K562 (cell line): ENCODE measurements around the gene ASIC5. TPM values are rescaled to one million over a fixed set of nuclear protein-coding genes. Genes with fewer than 3 reads are reported as not detected.

Experiments used
- ATAC-seq: fragments of 200-7000 bp; cut with Tn5 transposase; 3 replicates; pipeline ENCODE4 v1.9.1; 2020; ENCODE audit warnings: moderate library complexity
- BruUV-seq: library from RNA; stranded (reverse); fragments of 400-500 nt; replicated peaks from 2 replicates; lab custom pipeline; 2021; lab: Mats Ljungman, UMichigan
- CTCF ChIA-PET: fragments of 300-600 bp; formaldehyde crosslinking; extraction: SDS; loops from one replicate; lab custom pipeline; 2021; ENCODE audit warnings: low intra/inter-chr PET ratio; lab: Yijun Ruan, JAX
- POLR2A ChIA-PET: fragments of 300-600, 350-650 bp; sonication (Branson Sonifier 250); formaldehyde crosslinking; extraction: SDS; loops from one replicate; lab custom pipeline; 2021; ENCODE audit warnings: antibody characterized with exemption, inconsistent platforms; lab: Yijun Ruan, JAX
- DNase-seq, 4 experiments: peaks; one replicate each; pipeline versions ENCODE4 v3.0.0 to v3.0.0-alpha.2; 2011 to 2018; ENCODE audit warnings: low spot score in 3 of 4, mixed read lengths in 3 of 4; ENCODE audit errors: extremely low read depth in 1 of 4
- FAIRE-seq: peaks from 2 replicates; lab custom pipeline; 2011; peaks lifted over from hg19 to GRCh38; lab: Jason Lieb, UNC
- H2AFZ ChIP-seq: 2 replicates; pipeline ENCODE4 v1.6.0; 2011; ENCODE audit warnings: low read depth, low read length, control low read depth, inconsistent platforms
- H3K27ac ChIP-seq: fragments of 200-600 bp; 3 replicates; pipeline ENCODE4 v1.8.0; 2011; ENCODE audit warnings: low read depth, mild to moderate bottlenecking, control low read depth, inconsistent platforms, low read length, moderate library complexity, mixed read lengths; ENCODE audit errors: extremely low read depth
- H3K27me3 ChIP-seq, 2 experiments: fragments of 300-600 bp in 1 of 2; 2 replicates in 1 of 2; 3 replicates in 1 of 2; pipeline versions ENCODE4 v1.6.0 to v1.8.0; 2011; ENCODE audit warnings: inconsistent platforms in 2 of 2, low read length in 2 of 2, mild to moderate bottlenecking in 1 of 2, mixed read lengths in 1 of 2, moderate library complexity in 1 of 2; ENCODE audit not compliant: control insufficient read depth in 2 of 2, insufficient read depth in 2 of 2
- H3K36me3 ChIP-seq: fragments of 300-600 bp; 3 replicates; pipeline ENCODE4 v1.8.0; 2011; ENCODE audit warnings: mild to moderate bottlenecking, low read length, inconsistent platforms; ENCODE audit not compliant: control insufficient read depth, insufficient read depth
- H3K4me1 ChIP-seq, 2 experiments: fragments of 200-600 bp in 1 of 2; replicated peaks in 1 of 2; 2 replicates in 1 of 2; 3 replicates in 1 of 2; pipeline versions ENCODE4 v1.5.1 to v1.8.0; 2011; ENCODE audit warnings: inconsistent platforms in 2 of 2, low read length in 2 of 2, mild to moderate bottlenecking in 1 of 2, mixed read lengths in 1 of 2, moderate library complexity in 1 of 2; ENCODE audit not compliant: control insufficient read depth in 2 of 2, insufficient read depth in 2 of 2
- H3K4me2 ChIP-seq: 2 replicates; pipeline ENCODE4 v1.6.1; 2011; ENCODE audit warnings: low read length, control low read depth, inconsistent platforms, mixed read lengths; ENCODE audit not compliant: insufficient read depth
- H3K4me3 ChIP-seq: fragments of 200-600 bp; sonication (generic), shearing (Covaris generic); 2 replicates; pipeline ENCODE4 v1.5.1; 2016; ENCODE audit warnings: control low read depth, inconsistent platforms
- H3K79me2 ChIP-seq: fragments of 200-600 bp; 3 replicates; pipeline ENCODE4 v1.8.0; 2011; ENCODE audit warnings: low read length, inconsistent platforms; ENCODE audit not compliant: control insufficient read depth, insufficient read depth
- H3K9ac ChIP-seq, 2 experiments: 2 replicates each; pipeline versions ENCODE4 v1.6.0 to v1.6.1; 2011; ENCODE audit warnings: low read depth in 2 of 2, low read length in 2 of 2, control low read depth in 1 of 2, inconsistent platforms in 1 of 2, mild to moderate bottlenecking in 1 of 2, mixed read lengths in 1 of 2; ENCODE audit not compliant: insufficient read depth in 1 of 2
- H3K9me1 ChIP-seq: one replicate; pipeline ENCODE4 v1.6.0; 2011; ENCODE audit warnings: inconsistent platforms, mild to moderate bottlenecking, low read length, moderate library complexity; ENCODE audit not compliant: control insufficient read depth, insufficient read depth
- H3K9me3 ChIP-seq: replicated peaks from 2 replicates; pipeline ENCODE4 v1.5.1; 2011; ENCODE audit warnings: low read depth, low read length, inconsistent platforms; ENCODE audit not compliant: control insufficient read depth, insufficient read depth
- H4K20me1 ChIP-seq: replicated peaks from 2 replicates; pipeline ENCODE4 v1.6.1; 2011; ENCODE audit warnings: low read length, inconsistent platforms, mixed read lengths; ENCODE audit not compliant: control insufficient read depth, insufficient read depth
- BACH1 ChIP-seq: fragments of 200-800 bp; sonication (Bioruptor generic); IDR thresholded peaks from 2 replicates; pipeline ENCODE4 v1.6.1; 2016; ENCODE audit warnings: missing genetic modification characterization, missing compliant biosample characterization
- CSDE1 ChIP-seq, 2 experiments: fragments of 450-650 bp; IDR thresholded peaks; 2 replicates each; pipeline ENCODE4 v1.6.1; 2016; ENCODE audit warnings: mild to moderate bottlenecking in 1 of 2
- E2F8 ChIP-seq: fragments of 450-650 bp; IDR thresholded peaks from 2 replicates; pipeline ENCODE4 v1.7.1; 2018; ENCODE audit warnings: mild to moderate bottlenecking, low read depth; ENCODE audit not compliant: partially characterized antibody
- ESRRB ChIP-seq: fragments of 250-450 bp; sonication (Bioruptor Pico); IDR thresholded peaks from 2 replicates; pipeline ENCODE4 v1.5.0; 2020; ENCODE audit warnings: mild to moderate bottlenecking, moderate library complexity, borderline replicate concordance
- HMGN3 ChIP-seq: IDR thresholded peaks from 2 replicates; pipeline ENCODE4 v1.6.1; 2011; ENCODE audit warnings: borderline replicate concordance, low read depth, mild to moderate bottlenecking, mixed read lengths, low read length; ENCODE audit not compliant: insufficient read length; ENCODE audit errors: extremely low read depth
- MAFF ChIP-seq: IDR thresholded peaks from 2 replicates; pipeline ENCODE4 v1.6.1; 2012; ENCODE audit warnings: low read length, improper control_type of control experiment
- MXI1 ChIP-seq: IDR thresholded peaks from 2 replicates; pipeline ENCODE4 v1.6.1; 2011; ENCODE audit warnings: low read depth, mild to moderate bottlenecking, improper control_type of control experiment, low read length
- NFE2 ChIP-seq: IDR thresholded peaks from 2 replicates; pipeline ENCODE4 v1.6.1; 2014; ENCODE audit warnings: antibody characterized with exemption, low read depth
- NFE2L1 ChIP-seq: fragments of 450-650 bp; IDR thresholded peaks from 2 replicates; pipeline ENCODE4 v1.6.1; 2016; ENCODE audit warnings: missing genetic modification characterization, low read depth, mild to moderate bottlenecking, missing compliant biosample characterization, moderate library complexity, borderline replicate concordance
- POLR2AphosphoS2 ChIP-seq: IDR thresholded peaks from 2 replicates; pipeline ENCODE4 v1.6.1; 2012; ENCODE audit warnings: low read length, improper control_type of control experiment
- PTRF ChIP-seq: fragments of 450-650 bp; IDR thresholded peaks from 2 replicates; pipeline ENCODE4 v1.6.1; 2016; ENCODE audit warnings: mild to moderate bottlenecking, missing genetic modification characterization, missing compliant biosample characterization
- SRF ChIP-seq, 2 experiments: fragments of 250-450, 450-650 bp in 1 of 2; sonication (Bioruptor Pico) in 1 of 2; sonication (generic) in 1 of 2; formaldehyde crosslinking; IDR thresholded peaks; 2 replicates each; pipeline versions ENCODE4 v1.5.0 to v1.5.1; 2020 to 2022; ENCODE audit warnings: mild to moderate bottlenecking in 1 of 2, missing genetic modification reagents in 1 of 2
- TFE3 ChIP-seq: fragments of 450-650 bp; formaldehyde crosslinking; IDR thresholded peaks from 2 replicates; pipeline ENCODE4 v1.4.0; 2020; ENCODE audit warnings: mild to moderate bottlenecking, mixed read lengths
- THAP7 ChIP-seq: fragments of 250-450 bp; sonication (Bioruptor Pico); IDR thresholded peaks from 2 replicates; pipeline ENCODE4 v1.5.0; 2021
- ZHX1 ChIP-seq: fragments of 150-350 bp; conservative IDR thresholded peaks from 2 replicates; pipeline ENCODE4 v1.6.1; 2014; ENCODE audit warnings: low read length
- ZNF316 ChIP-seq: fragments of 450-650 bp; IDR thresholded peaks from 2 replicates; pipeline ENCODE4 v1.6.1; 2016
- ZSCAN32 ChIP-seq: fragments of 450-650 bp; formaldehyde crosslinking; IDR thresholded peaks from 2 replicates; pipeline ENCODE4 v1.4.0; 2020; ENCODE audit warnings: mild to moderate bottlenecking, moderate library complexity
- WGBS: fragments of 100-300 bp; shearing (Covaris generic); methylation state at CpG from one replicate; pipeline ENCODE4 v1.1.6; 2016; ENCODE audit warnings: low coverage, mixed read lengths; ENCODE audit not compliant: insufficient coverage; ENCODE audit errors: missing lambda C conversion rate; 5-methylcytosine and 5-hydroxymethylcytosine counted together
- in situ Hi-C: fragments of 300-500 bp; cut with MboI; formaldehyde crosslinking; loops from 4 replicates; pipeline ENCODE4 v1.15.0; 2018; ENCODE audit warnings: inconsistent platforms, mixed read lengths
- intact Hi-C: fragments of 100-400 bp; cut with micrococcal nuclease; formaldehyde crosslinking; loops from 2 replicates; pipeline ENCODE4 v1.14.2; 2022
- polyA plus RNA-seq, 8 experiments: library from polyadenylated mRNA; depleted of rRNA in 4 of 8; stranded (reverse) in 5 of 8; unstranded in 3 of 8; fragments of >200 nt; fragmentation: Nextera tagmentation in 2 of 8; fragmentation: Illumina TruSeq in 1 of 8; extraction: Ambion mirVana in 2 of 8; extraction: Trizol in 1 of 8; gene quantifications; 2 replicates each; pipeline versions ENCODE4 v1.2.1 to v1.2.3, GENCODE V29; 2011 to 2014; ENCODE audit warnings: inconsistent platforms in 1 of 8, missing spikeins in 1 of 8
- total RNA-seq, 7 experiments: library from RNA; depleted of rRNA in 6 of 7; stranded (reverse); fragments of >200 nt in 6 of 7; fragmentation: Illumina TruSeq in 2 of 7; extraction: Trizol in 2 of 7; gene quantifications; 2 replicates each; pipeline versions ENCODE4 v1.2.1 to v1.2.3, GENCODE V29; 2011 to 2021; ENCODE audit warnings: low replicate concordance in 1 of 7

The ASIC5 gene
- total and polyA plus RNA-seq, 9 of the 15 experiments (the other 6 are each of a cell fraction or from before 2014, with no cell fraction given): not detected

GRCh38 chr4:155914782-155915181 is 48.7 kb upstream of the ASIC5 start:
- H3K79me2 ChIP-seq: no peaks in the 10 kb centered on the region
- H3K27ac ChIP-seq: no peak overlapping the region
- H3K9me3 ChIP-seq: no peaks in the 10 kb centered on the region
- no peaks in the 10 kb centered on the region for H4K20me1 ChIP-seq
- ChIA-PET CTCF (no interaction called here), POLR2A (no interaction called here)
- intact Hi-C loops (no loop called here), in situ Hi-C loops (no loop called here)
- no peaks in the 10 kb centered on the region for H3K9me1 ChIP-seq
- no peak for FAIRE-seq
- DNase-seq: no peak
- H3K27me3 ChIP-seq: no peaks in the 10 kb centered on the region
- no peak for ATAC-seq
- BruUV-seq: no TSS peak
- no peaks in the 10 kb centered on the region for H3K4me1 ChIP-seq
- H3K36me3 ChIP-seq: no peaks in the 10 kb centered on the region
- H3K4me3 ChIP-seq: no peak overlapping the region
- H2AFZ ChIP-seq: no peak overlapping the region
- H3K9ac ChIP-seq: no peak overlapping the region
- WGBS: 2% methylated on average over 5 of the region's 5 CpGs
- H3K4me2 ChIP-seq: no peak overlapping the region
- TF ChIP-seq ZHX1: no peak
- no peak for TF ChIP-seq ESRRB (CRISPR knock-in tag)
- TF ChIP-seq ZNF316: no peak
- no peak for TF ChIP-seq BACH1 (tag)
- no peak for TF ChIP-seq MAFF
- no peak for TF ChIP-seq SRF (CRISPR knock-in tag; IDR thresholded peaks at IDR 0.05)
- TF ChIP-seq TFE3 (CRISPR knock-in tag): no peak
- no peak for TF ChIP-seq NFE2
- no peak for TF ChIP-seq HMGN3
- TF ChIP-seq ZSCAN32 (CRISPR knock-in tag): no peak
- no peak for TF ChIP-seq CSDE1 (IDR thresholded peaks at IDR 0.05)
- no peak for TF ChIP-seq PTRF
- TF ChIP-seq THAP7: no peak
- TF ChIP-seq NFE2L1: no peak
- no peak for TF ChIP-seq E2F8
- no peak for TF ChIP-seq POLR2AphosphoS2
- no peak for TF ChIP-seq MXI1
